Right kidney (tissue), 1 donor: ENCODE results near the gene SUGCT.
A peak's percentile ranks its signal among the peaks of the same experiment; 100 is the strongest.
"Not testable (repeated sequence)": the region's sequence is repeated elsewhere in the genome, so short reads cannot be mapped to it uniquely, and the experiment has no call there.

Experiments used
- DNase-seq: peaks from one replicate; pipeline ENCODE4 v3.0.0-alpha.2; 2016

Gene SUGCT

GRCh38 chr7:40580776-40581175 lies 446.0 kb downstream of the SUGCT start:
- DNase-seq: no peak

GRCh38 chr7:40582539-40582938 lies 447.7 kb downstream of the SUGCT start:
- no peak for DNase-seq

- DNase-seq: no peak
These were observed 449.1 kb downstream of the SUGCT start for GRCh38 chr7:40583667-40584444.

- DNase-seq: no peak
These were observed 450.0 kb downstream of the SUGCT start for GRCh38 chr7:40584667-40585433.

- DNase-seq: no peak
These were observed 451.4 kb downstream of the SUGCT start for GRCh38 chr7:40586197-40586596.

- DNase-seq: no peak
These were observed 452.6 kb downstream of the SUGCT start for GRCh38 chr7:40587419-40587818.

GRCh38 chr7:40595129-40595528 lies 460.3 kb downstream of the SUGCT start:
- no peak for DNase-seq

GRCh38 chr7:40595832-40596231 lies 461.0 kb downstream of the SUGCT start:
- DNase-seq: no peak

- no peak for DNase-seq
These were observed 462.7 kb downstream of the SUGCT start for GRCh38 chr7:40597517-40597916.

- DNase-seq: no peak
These were observed 464.1 kb downstream of the SUGCT start for GRCh38 chr7:40598915-40599314.

- DNase-seq: no peak
These were observed 465.0 kb downstream of the SUGCT start for GRCh38 chr7:40599836-40600235.

GRCh38 chr7:40602351-40602750 lies 467.5 kb downstream of the SUGCT start:
- DNase-seq: not testable (repeated sequence)

- DNase-seq: peak; percentile 37
These were observed 470.0 kb downstream of the SUGCT start for GRCh38 chr7:40604601-40605438.

- no peak for DNase-seq
These were observed 473.7 kb downstream of the SUGCT start for GRCh38 chr7:40608321-40609075.

GRCh38 chr7:40610461-40610860 lies 475.7 kb downstream of the SUGCT start:
- DNase-seq: no peak

GRCh38 chr7:40611095-40611871 lies 476.5 kb downstream of the SUGCT start:
- DNase-seq: no peak

GRCh38 chr7:40612298-40612697 lies 477.5 kb downstream of the SUGCT start:
- no peak for DNase-seq

GRCh38 chr7:40619647-40620046 lies 484.8 kb downstream of the SUGCT start:
- DNase-seq: no peak

- no peak for DNase-seq
These were observed 486.8 kb downstream of the SUGCT start for GRCh38 chr7:40621592-40621998.

GRCh38 chr7:40622941-40623501 lies 488.2 kb downstream of the SUGCT start:
- no peak for DNase-seq

GRCh38 chr7:40623863-40624262 lies 489.1 kb downstream of the SUGCT start:
- no peak for DNase-seq
